ENCODE measurements around the gene TMEM17. TPM values are rescaled to one million over a fixed set of nuclear protein-coding genes. Genes with fewer than 3 reads are reported as not detected.

The TMEM17 gene
- total and polyA plus RNA-seq, 2 of the 13 experiments (the other 11 are each of a cell fraction or from before 2014, with no cell fraction given): 0.22 to 0.50 TPM

GRCh38 chr2:62527478-62528210 lies 21.6 kb upstream of the TMEM17 start (continued):
- no peak for TF ChIP-seq HNF1B (CRISPR knock-in tag; IDR thresholded peaks at IDR 0.05)
- peak; percentile 48; the same call in 1 of the 2 replicates for TF ChIP-seq ZNF609 (CRISPR knock-in tag; IDR thresholded peaks at IDR 0.05; ENCODE audit: borderline replicate concordance)
- TF ChIP-seq FIP1L1 (IDR thresholded peaks at IDR 0.05; ENCODE audit: borderline replicate concordance, insufficient read depth, low read depth, low read length): no peak
- no peak for TF ChIP-seq ZNF562 (CRISPR knock-in tag; IDR thresholded peaks at IDR 0.05; ENCODE audit: borderline replicate concordance)
- no peak for TF ChIP-seq BRCA1 (CRISPR knock-in tag; IDR thresholded peaks at IDR 0.05)
- no peak for TF ChIP-seq THAP9 (CRISPR knock-in tag; IDR thresholded peaks at IDR 0.05; ENCODE audit: borderline replicate concordance)
- no peak for TF ChIP-seq SSRP1 (CRISPR knock-in tag; IDR thresholded peaks at IDR 0.05)
- TF ChIP-seq ISL2 (CRISPR knock-in tag; IDR thresholded peaks at IDR 0.05): peak; percentile 82
- no peak for TF ChIP-seq DMTF1 (CRISPR knock-in tag; IDR thresholded peaks at IDR 0.05)
- no peak for TF ChIP-seq HINFP (CRISPR knock-in tag; IDR thresholded peaks at IDR 0.05; ENCODE audit: low read depth)
- TF ChIP-seq, protein P1, sequence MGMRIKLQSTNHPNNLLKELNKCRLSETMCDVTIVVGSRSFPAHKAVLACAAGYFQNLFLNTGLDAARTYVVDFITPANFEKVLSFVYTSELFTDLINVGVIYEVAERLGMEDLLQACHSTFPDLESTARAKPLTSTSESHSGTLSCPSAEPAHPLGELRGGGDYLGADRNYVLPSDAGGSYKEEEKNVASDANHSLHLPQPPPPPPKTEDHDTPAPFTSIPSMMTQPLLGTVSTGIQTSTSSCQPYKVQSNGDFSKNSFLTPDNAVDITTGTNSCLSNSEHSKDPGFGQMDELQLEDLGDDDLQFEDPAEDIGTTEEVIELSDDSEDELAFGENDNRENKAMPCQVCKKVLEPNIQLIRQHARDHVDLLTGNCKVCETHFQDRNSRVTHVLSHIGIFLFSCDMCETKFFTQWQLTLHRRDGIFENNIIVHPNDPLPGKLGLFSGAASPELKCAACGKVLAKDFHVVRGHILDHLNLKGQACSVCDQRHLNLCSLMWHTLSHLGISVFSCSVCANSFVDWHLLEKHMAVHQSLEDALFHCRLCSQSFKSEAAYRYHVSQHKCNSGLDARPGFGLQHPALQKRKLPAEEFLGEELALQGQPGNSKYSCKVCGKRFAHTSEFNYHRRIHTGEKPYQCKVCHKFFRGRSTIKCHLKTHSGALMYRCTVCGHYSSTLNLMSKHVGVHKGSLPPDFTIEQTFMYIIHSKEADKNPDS (CRISPR knock-in tag; IDR thresholded peaks at IDR 0.05): 0 out of 2 replicates have a peak, but pooled peaks have one; percentile 31
- TF ChIP-seq ZNF251 (CRISPR knock-in tag; IDR thresholded peaks at IDR 0.05): no peak
